K562 (cell line): ENCODE measurements around the gene SLC22A16. TPM values are rescaled to one million over a fixed set of nuclear protein-coding genes. Genes with fewer than 3 reads are reported as not detected.

Source experiments
- ATAC-seq: fragments of 200-7000 bp; cut with Tn5 transposase; 3 replicates; pipeline ENCODE4 v1.9.1; 2020; ENCODE audit warnings: moderate library complexity
- BruUV-seq: library from RNA; stranded (reverse); fragments of 400-500 nt; replicated peaks from 2 replicates; lab custom pipeline; 2021; lab: Mats Ljungman, UMichigan
- CTCF ChIA-PET: fragments of 300-600 bp; formaldehyde crosslinking; extraction: SDS; loops from one replicate; lab custom pipeline; 2021; ENCODE audit warnings: low intra/inter-chr PET ratio; lab: Yijun Ruan, JAX
- POLR2A ChIA-PET: fragments of 300-600, 350-650 bp; sonication (Branson Sonifier 250); formaldehyde crosslinking; extraction: SDS; loops from one replicate; lab custom pipeline; 2021; ENCODE audit warnings: antibody characterized with exemption, inconsistent platforms; lab: Yijun Ruan, JAX
- DNase-seq, 4 experiments: peaks; one replicate each; pipeline versions ENCODE4 v3.0.0 to v3.0.0-alpha.2; 2011 to 2018; ENCODE audit warnings: low spot score in 3 of 4, mixed read lengths in 3 of 4; ENCODE audit errors: extremely low read depth in 1 of 4
- FAIRE-seq: peaks from 2 replicates; lab custom pipeline; 2011; peaks lifted over from hg19 to GRCh38; lab: Jason Lieb, UNC
- H2AFZ ChIP-seq: 2 replicates; pipeline ENCODE4 v1.6.0; 2011; ENCODE audit warnings: low read depth, low read length, control low read depth, inconsistent platforms
- H3K27ac ChIP-seq: fragments of 200-600 bp; 3 replicates; pipeline ENCODE4 v1.8.0; 2011; ENCODE audit warnings: low read depth, mild to moderate bottlenecking, control low read depth, inconsistent platforms, low read length, moderate library complexity, mixed read lengths; ENCODE audit errors: extremely low read depth
- H3K27me3 ChIP-seq, 2 experiments: fragments of 300-600 bp in 1 of 2; 2 replicates in 1 of 2; 3 replicates in 1 of 2; pipeline versions ENCODE4 v1.6.0 to v1.8.0; 2011; ENCODE audit warnings: inconsistent platforms in 2 of 2, low read length in 2 of 2, mild to moderate bottlenecking in 1 of 2, mixed read lengths in 1 of 2, moderate library complexity in 1 of 2; ENCODE audit not compliant: control insufficient read depth in 2 of 2, insufficient read depth in 2 of 2
- H3K36me3 ChIP-seq: fragments of 300-600 bp; 3 replicates; pipeline ENCODE4 v1.8.0; 2011; ENCODE audit warnings: mild to moderate bottlenecking, low read length, inconsistent platforms; ENCODE audit not compliant: control insufficient read depth, insufficient read depth
- H3K4me1 ChIP-seq, 2 experiments: fragments of 200-600 bp in 1 of 2; replicated peaks in 1 of 2; 2 replicates in 1 of 2; 3 replicates in 1 of 2; pipeline versions ENCODE4 v1.5.1 to v1.8.0; 2011; ENCODE audit warnings: inconsistent platforms in 2 of 2, low read length in 2 of 2, mild to moderate bottlenecking in 1 of 2, mixed read lengths in 1 of 2, moderate library complexity in 1 of 2; ENCODE audit not compliant: control insufficient read depth in 2 of 2, insufficient read depth in 2 of 2
- H3K4me2 ChIP-seq: 2 replicates; pipeline ENCODE4 v1.6.1; 2011; ENCODE audit warnings: low read length, control low read depth, inconsistent platforms, mixed read lengths; ENCODE audit not compliant: insufficient read depth
- H3K4me3 ChIP-seq: fragments of 200-600 bp; sonication (generic), shearing (Covaris generic); 2 replicates; pipeline ENCODE4 v1.5.1; 2016; ENCODE audit warnings: control low read depth, inconsistent platforms
- H3K79me2 ChIP-seq: fragments of 200-600 bp; 3 replicates; pipeline ENCODE4 v1.8.0; 2011; ENCODE audit warnings: low read length, inconsistent platforms; ENCODE audit not compliant: control insufficient read depth, insufficient read depth
- H3K9ac ChIP-seq, 2 experiments: 2 replicates each; pipeline versions ENCODE4 v1.6.0 to v1.6.1; 2011; ENCODE audit warnings: low read depth in 2 of 2, low read length in 2 of 2, control low read depth in 1 of 2, inconsistent platforms in 1 of 2, mild to moderate bottlenecking in 1 of 2, mixed read lengths in 1 of 2; ENCODE audit not compliant: insufficient read depth in 1 of 2
- H3K9me1 ChIP-seq: one replicate; pipeline ENCODE4 v1.6.0; 2011; ENCODE audit warnings: inconsistent platforms, mild to moderate bottlenecking, low read length, moderate library complexity; ENCODE audit not compliant: control insufficient read depth, insufficient read depth
- H3K9me3 ChIP-seq: replicated peaks from 2 replicates; pipeline ENCODE4 v1.5.1; 2011; ENCODE audit warnings: low read depth, low read length, inconsistent platforms; ENCODE audit not compliant: control insufficient read depth, insufficient read depth
- H4K20me1 ChIP-seq: replicated peaks from 2 replicates; pipeline ENCODE4 v1.6.1; 2011; ENCODE audit warnings: low read length, inconsistent platforms, mixed read lengths; ENCODE audit not compliant: control insufficient read depth, insufficient read depth
- ATF2 ChIP-seq: sonication (generic); formaldehyde crosslinking; IDR thresholded peaks from 2 replicates; pipeline ENCODE4 v1.8.1; 2022; ENCODE audit warnings: missing genetic modification reagents
- CBX2 ChIP-seq: fragments of 200-600 bp; sonication (generic); IDR thresholded peaks from one replicate; pipeline ENCODE4 v1.6.1; 2012; ENCODE audit warnings: mild to moderate bottlenecking, low read length, inconsistent platforms; ENCODE audit not compliant: insufficient read depth, poor library complexity, severe bottlenecking
- NKRF ChIP-seq: fragments of 450-650 bp; IDR thresholded peaks from 2 replicates; pipeline ENCODE4 v1.6.1; 2016; ENCODE audit warnings: borderline replicate concordance
- RBM39 ChIP-seq: fragments of 200-400 bp; formaldehyde crosslinking; optimal IDR thresholded peaks from 2 replicates; pipeline ENCODE3; 2018; ENCODE audit warnings: low read depth, low read length
- SMARCA4 ChIP-seq: fragments of 450-650 bp; IDR thresholded peaks from 2 replicates; pipeline ENCODE4 v1.6.1; 2016
- TAF15 ChIP-seq: fragments of 200-400 bp; formaldehyde crosslinking; IDR thresholded peaks from 2 replicates; pipeline ENCODE4 v1.6.1; 2017; ENCODE audit warnings: mild to moderate bottlenecking, low read depth, low read length, moderate library complexity
- ZNF253 ChIP-seq: fragments of 250-450 bp; sonication (Bioruptor Pico); conservative IDR thresholded peaks from 2 replicates; pipeline ENCODE4 v1.6.1; 2021; ENCODE audit warnings: mild to moderate bottlenecking
- ZNF696 ChIP-seq: fragments of 250-450 bp; sonication (Bioruptor Pico); conservative IDR thresholded peaks from 2 replicates; pipeline ENCODE4 v1.4.0; 2020; ENCODE audit warnings: mild to moderate bottlenecking, moderate library complexity
- WGBS: fragments of 100-300 bp; shearing (Covaris generic); methylation state at CpG from one replicate; pipeline ENCODE4 v1.1.6; 2016; ENCODE audit warnings: low coverage, mixed read lengths; ENCODE audit not compliant: insufficient coverage; ENCODE audit errors: missing lambda C conversion rate; 5-methylcytosine and 5-hydroxymethylcytosine counted together
- in situ Hi-C: fragments of 300-500 bp; cut with MboI; formaldehyde crosslinking; loops from 4 replicates; pipeline ENCODE4 v1.15.0; 2018; ENCODE audit warnings: inconsistent platforms, mixed read lengths
- intact Hi-C: fragments of 100-400 bp; cut with micrococcal nuclease; formaldehyde crosslinking; loops from 2 replicates; pipeline ENCODE4 v1.14.2; 2022
- polyA plus RNA-seq, 8 experiments: library from polyadenylated mRNA; depleted of rRNA in 4 of 8; stranded (reverse) in 5 of 8; unstranded in 3 of 8; fragments of >200 nt; fragmentation: Nextera tagmentation in 2 of 8; fragmentation: Illumina TruSeq in 1 of 8; extraction: Ambion mirVana in 2 of 8; extraction: Trizol in 1 of 8; gene quantifications; 2 replicates each; pipeline versions ENCODE4 v1.2.1 to v1.2.3, GENCODE V29; 2011 to 2014; ENCODE audit warnings: inconsistent platforms in 1 of 8, missing spikeins in 1 of 8
- total RNA-seq, 7 experiments: library from RNA; depleted of rRNA in 6 of 7; stranded (reverse); fragments of >200 nt in 6 of 7; fragmentation: Illumina TruSeq in 2 of 7; extraction: Trizol in 2 of 7; gene quantifications; 2 replicates each; pipeline versions ENCODE4 v1.2.1 to v1.2.3, GENCODE V29; 2011 to 2021; ENCODE audit warnings: low replicate concordance in 1 of 7
- TF ChIP-seq, protein P1 (sequence below): IDR thresholded peaks from 2 replicates; pipeline ENCODE4 v1.6.1; 2016; ENCODE audit warnings: missing genetic modification characterization, missing compliant biosample characterization
- TF ChIP-seq, protein P2 (sequence below): fragments of 450-650 bp; conservative IDR thresholded peaks from 2 replicates; pipeline ENCODE4 v1.6.1; 2016; ENCODE audit warnings: missing genetic modification characterization, low read depth, mild to moderate bottlenecking, control low read depth, missing compliant biosample characterization

Gene SLC22A16
- total and polyA plus RNA-seq, 9 of the 15 experiments (the other 6 are each of a cell fraction or from before 2014, with no cell fraction given) = not detected

- no peak overlapping the region for H3K9ac ChIP-seq
- WGBS = 1% methylated on average over 4 of the region's 4 CpGs
- no peaks in the 10 kb centered on the region for H3K9me1 ChIP-seq
- in situ Hi-C loops (loop anchor here (10.0 to 25.0 kb wide), 3 partner anchors 220 to 858 kb away; partner anchors contain the start of gene WASF1), intact Hi-C loops (loop anchor here (10.0 kb wide), 1 partner anchor 610 kb away; no protein-coding TSS in a partner anchor)
- H3K4me3 ChIP-seq = no peak overlapping the region
- H3K27ac ChIP-seq = no peak overlapping the region
- H2AFZ ChIP-seq = no peak overlapping the region
- no peak for DNase-seq
- H3K79me2 ChIP-seq = no peaks in the 10 kb centered on the region
- H3K4me2 ChIP-seq = no peak overlapping the region
- ChIA-PET CTCF (no interaction called here), POLR2A (interaction anchor here (0.7 kb wide), 1 partner anchor 181 kb away, joined by 3 read pairs; no protein-coding TSS in a partner anchor)
- H3K36me3 ChIP-seq = no peaks in the 10 kb centered on the region
- H3K9me3 ChIP-seq = no peaks in the 10 kb centered on the region
- no peak for FAIRE-seq
- no peak for ATAC-seq
- H4K20me1 ChIP-seq = no peaks in the 10 kb centered on the region
- BruUV-seq = no TSS peak
- peaks cover 9 to 11% of the 10 kb centered on the region in 2 experiments; a peak in 3 of 5 replicates for H3K4me1 ChIP-seq
- H3K27me3 ChIP-seq = peaks cover 0 to 17% of the 10 kb centered on the region in 2 experiments; a peak in 2 of 5 replicates
- TF ChIP-seq, protein P1, sequence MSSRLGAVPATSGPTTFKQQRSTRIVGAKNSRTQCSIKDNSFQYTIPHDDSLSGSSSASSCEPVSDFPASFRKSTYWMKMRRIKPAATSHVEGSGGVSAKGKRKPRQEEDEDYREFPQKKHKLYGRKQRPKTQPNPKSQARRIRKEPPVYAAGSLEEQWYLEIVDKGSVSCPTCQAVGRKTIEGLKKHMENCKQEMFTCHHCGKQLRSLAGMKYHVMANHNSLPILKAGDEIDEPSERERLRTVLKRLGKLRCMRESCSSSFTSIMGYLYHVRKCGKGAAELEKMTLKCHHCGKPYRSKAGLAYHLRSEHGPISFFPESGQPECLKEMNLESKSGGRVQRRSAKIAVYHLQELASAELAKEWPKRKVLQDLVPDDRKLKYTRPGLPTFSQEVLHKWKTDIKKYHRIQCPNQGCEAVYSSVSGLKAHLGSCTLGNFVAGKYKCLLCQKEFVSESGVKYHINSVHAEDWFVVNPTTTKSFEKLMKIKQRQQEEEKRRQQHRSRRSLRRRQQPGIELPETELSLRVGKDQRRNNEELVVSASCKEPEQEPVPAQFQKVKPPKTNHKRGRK (tag) = no peak
- TF ChIP-seq ZNF253 (CRISPR knock-in tag) (no peak), ZNF696 (no peak), RBM39 (no peak), SMARCA4 (no peak), CBX2 (no peak), NKRF (no peak), ATF2 (CRISPR knock-in tag) (no peak), TAF15 (no peak)
- TF ChIP-seq, protein P2, sequence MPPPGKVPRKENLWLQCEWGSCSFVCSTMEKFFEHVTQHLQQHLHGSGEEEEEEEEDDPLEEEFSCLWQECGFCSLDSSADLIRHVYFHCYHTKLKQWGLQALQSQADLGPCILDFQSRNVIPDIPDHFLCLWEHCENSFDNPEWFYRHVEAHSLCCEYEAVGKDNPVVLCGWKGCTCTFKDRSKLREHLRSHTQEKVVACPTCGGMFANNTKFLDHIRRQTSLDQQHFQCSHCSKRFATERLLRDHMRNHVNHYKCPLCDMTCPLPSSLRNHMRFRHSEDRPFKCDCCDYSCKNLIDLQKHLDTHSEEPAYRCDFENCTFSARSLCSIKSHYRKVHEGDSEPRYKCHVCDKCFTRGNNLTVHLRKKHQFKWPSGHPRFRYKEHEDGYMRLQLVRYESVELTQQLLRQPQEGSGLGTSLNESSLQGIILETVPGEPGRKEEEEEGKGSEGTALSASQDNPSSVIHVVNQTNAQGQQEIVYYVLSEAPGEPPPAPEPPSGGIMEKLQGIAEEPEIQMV = no peak
Measured at GRCh38 chr6:110395221-110395620, 81.2 kb downstream of the SLC22A16 start.
